HG02970 (cell line): ENCODE results near the gene NELFCD.
"Not testable (repeated sequence)": the region's sequence is repeated elsewhere in the genome, so short reads cannot be mapped to it uniquely, and the experiment has no call there.

Source experiments
- ATAC-seq: cut with Tn5 transposase; IDR thresholded peaks from one replicate; pipeline ENCODE4 v1.9.1; 2021; ENCODE audit warnings: mild to moderate bottlenecking, moderate library complexity, moderate number of reproducible peaks; ENCODE audit not compliant: unreplicated experiment, low FRiP score

Gene NELFCD

GRCh38 chr20:59007665-59008511 is 26.8 kb downstream of the NELFCD start:
- ATAC-seq, result no peak

- ATAC-seq, result no peak
Measured at GRCh38 chr20:59008715-59009336, 27.8 kb downstream of the NELFCD start.

GRCh38 chr20:59010321-59010994 is 29.4 kb downstream of the NELFCD start:
- no peak for ATAC-seq

GRCh38 chr20:59010995-59011873 is 30.2 kb downstream of the NELFCD start:
- no peak for ATAC-seq

GRCh38 chr20:59011874-59012157 is 30.8 kb downstream of the NELFCD start:
- ATAC-seq, result not testable (repeated sequence)

GRCh38 chr20:59013031-59013951 is 32.2 kb downstream of the NELFCD start:
- ATAC-seq, result no peak

GRCh38 chr20:59013959-59014608 is 33.0 kb downstream of the NELFCD start:
- ATAC-seq, result no peak

- ATAC-seq, result no peak
Measured at GRCh38 chr20:59014680-59015389, 33.8 kb downstream of the NELFCD start.

- no peak for ATAC-seq
Measured at GRCh38 chr20:59015411-59015810, 34.4 kb downstream of the NELFCD start.

GRCh38 chr20:59015812-59016711 is 35.0 kb downstream of the NELFCD start:
- no peak for ATAC-seq

GRCh38 chr20:59016795-59017492 is 35.9 kb downstream of the NELFCD start:
- ATAC-seq, result no peak

GRCh38 chr20:59017493-59018231 is 36.6 kb downstream of the NELFCD start:
- ATAC-seq, result no peak

GRCh38 chr20:59018817-59019216 is 37.8 kb downstream of the NELFCD start:
- no peak for ATAC-seq

- no peak for ATAC-seq
Measured at GRCh38 chr20:59019217-59019616, 38.2 kb downstream of the NELFCD start, which contains the start of gene TUBB1. TSS of gene TUBB1 (plus strand) at chr20:59019429. CDS start at chr20:59019523, 94 bp downstream.

GRCh38 chr20:59020938-59021551 is 40.0 kb downstream of the NELFCD start:
- no peak for ATAC-seq

- ATAC-seq, result no peak
Measured at GRCh38 chr20:59022754-59023153, 41.7 kb downstream of the NELFCD start.
